ENCODE results near the gene PSMD13. TPM values are rescaled to one million over a fixed set of nuclear protein-coding genes. Genes with fewer than 3 reads are reported as not detected.

PSMD13 gene
- total and polyA plus RNA-seq, 2 of the 13 experiments (the other 11 are each of a cell fraction or from before 2014, with no cell fraction given) = 83.0 to 117 TPM

DNA sequence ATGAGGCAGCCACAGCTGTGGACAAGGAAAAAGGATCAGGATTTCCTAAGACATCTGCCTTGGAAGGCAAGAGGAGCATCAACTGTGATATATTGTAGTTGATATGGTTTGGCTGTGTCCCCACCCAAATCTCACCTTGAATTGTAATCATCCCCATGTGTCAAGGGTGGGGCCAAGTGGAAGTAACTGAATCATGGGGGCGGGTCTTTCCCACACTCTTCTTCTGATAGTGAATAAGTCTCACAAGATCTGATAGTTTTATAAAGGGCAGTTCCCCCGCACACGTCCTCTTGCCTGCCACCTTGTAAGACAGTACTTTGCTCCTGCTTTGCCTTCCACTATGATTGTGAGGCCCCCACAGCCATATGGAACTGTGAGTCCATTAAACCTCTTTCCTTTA lies 19.1 kb upstream of the PSMD13 start:
- POLR2A ChIA-PET = interaction anchor here (3.0 kb wide), 1 partner anchor 11 kb away, joined by 41 read pairs; the partner anchor contains the start of genes BET1L and RIC8A
- peaks cover 24% of the 10 kb centered on the region for H3K4me1 ChIP-seq (ENCODE audit: insufficient read depth, low read length)
- 94% methylated on average over 3 of the region's 3 CpGs for whole genome bisulfite sequencing (ENCODE audit: low lambda C conversion rate)
- H3K4me3 ChIP-seq (replicated peaks in 1 of 3; ENCODE audit: insufficient read depth in 1 of 3, low read depth in 2 of 3, low read length in 3 of 3) = no peak overlapping the region
- H3K36me3 ChIP-seq (replicated peaks in 1 of 2; ENCODE audit: control insufficient read depth in 1 of 2, insufficient read depth in 2 of 2, low read length in 2 of 2) = peaks cover 16 to 35% of the 10 kb centered on the region in 2 experiments; a peak in 4 of 5 replicates
- BruUV-seq (replicated peaks) = no TSS peak
- no peak overlapping the region for H3K27ac ChIP-seq (ENCODE audit: extremely low read length, insufficient read depth, low read length)
- CTCF ChIA-PET (ENCODE audit: low intra/inter-chr PET ratio, low total read pairs) = no interaction called here
- no peak overlapping the region for H3K4me2 ChIP-seq (ENCODE audit: low read depth, low read length)
- H4K20me1 ChIP-seq (ENCODE audit: insufficient read depth, low read length) = no peaks in the 10 kb centered on the region
- H3K9me3 ChIP-seq (ENCODE audit: low read length) = no peaks in the 10 kb centered on the region
- no peak overlapping the region for H2AFZ ChIP-seq (ENCODE audit: low read length)
- DNase-seq (ENCODE audit: low spot score) = no peak
- intact Hi-C loops (cut with micrococcal nuclease; ENCODE audit: unreplicated experiment) (no loop called here), in situ Hi-C loops (cut with HindIII; ENCODE audit: extremely low pct_ligation_motif_present, low pct_unique_long_range_greater_than_20kb) (no loop called here)
- TF ChIP-seq ZNF557 (CRISPR knock-in tag; IDR thresholded peaks at IDR 0.05) (no peak), SCMH1 (CRISPR knock-in tag; IDR thresholded peaks at IDR 0.05; ENCODE audit: borderline replicate concordance) (no peak), HOXA7 (CRISPR knock-in tag; IDR thresholded peaks at IDR 0.05) (no peak), ZNF589 (CRISPR knock-in tag; conservative IDR thresholded peaks at IDR 0.05) (no peak), HES4 (CRISPR knock-in tag; IDR thresholded peaks at IDR 0.05; ENCODE audit: borderline replicate concordance) (no peak), HNRNPK (IDR thresholded peaks at IDR 0.05; ENCODE audit: low read depth, low read length, poor library complexity, severe bottlenecking) (no peak), ZNF256 (CRISPR knock-in tag; conservative IDR thresholded peaks at IDR 0.05) (no peak), SP2 (CRISPR knock-in tag; IDR thresholded peaks at IDR 0.05) (no peak), MED13 (CRISPR knock-in tag; IDR thresholded peaks at IDR 0.05) (no peak)
- TF ChIP-seq, protein P1, sequence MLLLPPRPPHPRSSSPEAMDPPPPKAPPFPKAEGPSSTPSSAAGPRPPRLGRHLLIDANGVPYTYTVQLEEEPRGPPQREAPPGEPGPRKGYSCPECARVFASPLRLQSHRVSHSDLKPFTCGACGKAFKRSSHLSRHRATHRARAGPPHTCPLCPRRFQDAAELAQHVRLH (CRISPR knock-in tag; IDR thresholded peaks at IDR 0.05; ENCODE audit: borderline replicate concordance, low read depth) = no peak
- H3K27me3 ChIP-seq (ENCODE audit: control insufficient read depth in 1 of 2, insufficient read depth in 2 of 2, low read length in 2 of 2) = no peaks in the 10 kb centered on the region
- H3K79me2 ChIP-seq (ENCODE audit: insufficient read depth, low read length) = no peaks in the 10 kb centered on the region
- no peak for ATAC-seq
- H3K9ac ChIP-seq (ENCODE audit: insufficient read depth, low read depth, low read length) = no peak overlapping the region
- FAIRE-seq = no peak

All from HepG2 (cell line).